Measurements from ENCODE around the gene CRB2.

Gene CRB2

DNA sequence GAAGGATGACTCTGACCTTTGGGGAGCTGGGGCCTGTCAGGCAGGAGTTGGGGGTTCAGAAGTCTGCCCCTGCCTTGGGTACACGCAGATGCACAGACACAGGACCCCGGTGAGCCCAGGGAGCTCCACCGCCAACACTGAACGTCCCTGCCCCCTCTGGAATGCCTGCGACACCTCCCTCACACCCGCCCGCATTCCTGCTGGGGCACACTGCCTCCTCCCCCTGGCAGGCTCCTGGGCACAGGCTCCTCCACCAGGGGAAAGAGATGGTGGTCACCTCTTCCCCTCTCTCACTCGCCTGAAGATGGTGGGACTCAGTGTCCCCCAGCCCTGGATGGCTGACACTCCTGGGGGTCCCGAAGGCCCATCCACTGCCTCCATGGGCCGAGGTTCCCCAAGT is 12.0 kb downstream of the CRB2 start:
- no peak for DNase-seq

DNA sequence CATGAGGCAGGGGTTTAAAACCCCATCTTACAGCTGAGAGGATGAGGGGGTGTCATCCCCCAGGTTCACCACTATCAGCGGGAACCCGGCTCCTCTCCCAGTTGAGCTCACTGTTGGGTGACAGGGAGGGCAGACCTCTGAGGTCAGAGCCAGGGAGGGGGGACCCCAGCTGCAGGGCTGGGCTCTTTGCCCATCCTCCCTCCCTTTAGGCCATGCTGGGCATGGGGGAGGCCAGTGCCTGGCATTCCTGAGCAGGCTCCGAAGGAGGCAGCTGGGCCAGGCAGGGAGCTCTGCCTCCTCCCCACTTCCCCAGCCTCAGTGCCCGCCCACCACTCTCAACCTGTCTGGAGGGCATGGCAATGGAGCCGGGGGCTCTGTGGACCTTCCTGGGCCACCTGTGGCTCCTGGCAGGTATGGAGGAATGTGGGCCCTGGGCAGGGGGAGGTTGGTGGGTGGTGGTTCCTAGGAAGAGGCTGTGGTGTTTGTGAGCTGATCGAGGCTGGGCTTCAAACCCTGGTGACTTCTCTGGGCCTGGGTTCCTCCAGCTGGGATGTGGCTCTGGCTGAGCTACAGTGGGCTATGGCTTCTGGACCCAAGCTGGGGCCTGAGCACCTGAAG is 12.6 kb downstream of the CRB2 start:
- DNase-seq, result no peak

DNA sequence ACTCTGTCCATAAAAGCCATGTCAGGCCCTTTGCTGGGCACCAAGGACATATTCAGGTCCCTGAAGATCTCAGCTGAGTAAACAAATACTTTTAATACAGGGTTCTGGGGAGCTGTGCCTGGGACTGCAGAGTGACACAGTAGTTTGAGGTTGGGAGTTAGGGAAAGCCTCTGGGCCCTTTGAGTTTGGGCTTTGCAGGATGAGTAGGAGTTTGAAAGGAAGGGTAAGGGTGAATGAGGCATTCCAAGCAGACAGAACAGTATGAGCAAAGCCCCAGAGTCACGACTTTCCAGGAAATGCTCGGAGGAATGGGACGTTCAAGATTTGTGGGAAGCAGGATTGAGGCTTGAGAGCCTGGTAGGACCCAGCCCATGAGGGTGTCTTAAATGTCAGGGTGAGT is 13.3 kb downstream of the CRB2 start:
- DNase-seq, result no peak

DNA sequence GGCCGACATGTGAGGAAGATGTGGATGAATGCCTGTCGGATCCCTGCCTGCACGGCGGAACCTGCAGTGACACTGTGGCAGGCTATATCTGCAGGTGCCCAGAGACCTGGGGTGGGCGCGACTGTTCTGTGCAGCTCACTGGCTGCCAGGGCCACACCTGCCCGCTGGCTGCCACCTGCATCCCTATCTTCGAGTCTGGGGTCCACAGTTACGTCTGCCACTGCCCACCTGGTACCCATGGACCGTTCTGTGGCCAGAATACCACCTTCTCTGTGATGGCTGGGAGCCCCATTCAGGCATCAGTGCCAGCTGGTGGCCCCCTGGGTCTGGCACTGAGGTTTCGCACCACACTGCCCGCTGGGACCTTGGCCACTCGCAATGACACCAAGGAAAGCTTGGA is 14.1 kb downstream of the CRB2 start:
- DNase-seq, result no peak

DNA sequence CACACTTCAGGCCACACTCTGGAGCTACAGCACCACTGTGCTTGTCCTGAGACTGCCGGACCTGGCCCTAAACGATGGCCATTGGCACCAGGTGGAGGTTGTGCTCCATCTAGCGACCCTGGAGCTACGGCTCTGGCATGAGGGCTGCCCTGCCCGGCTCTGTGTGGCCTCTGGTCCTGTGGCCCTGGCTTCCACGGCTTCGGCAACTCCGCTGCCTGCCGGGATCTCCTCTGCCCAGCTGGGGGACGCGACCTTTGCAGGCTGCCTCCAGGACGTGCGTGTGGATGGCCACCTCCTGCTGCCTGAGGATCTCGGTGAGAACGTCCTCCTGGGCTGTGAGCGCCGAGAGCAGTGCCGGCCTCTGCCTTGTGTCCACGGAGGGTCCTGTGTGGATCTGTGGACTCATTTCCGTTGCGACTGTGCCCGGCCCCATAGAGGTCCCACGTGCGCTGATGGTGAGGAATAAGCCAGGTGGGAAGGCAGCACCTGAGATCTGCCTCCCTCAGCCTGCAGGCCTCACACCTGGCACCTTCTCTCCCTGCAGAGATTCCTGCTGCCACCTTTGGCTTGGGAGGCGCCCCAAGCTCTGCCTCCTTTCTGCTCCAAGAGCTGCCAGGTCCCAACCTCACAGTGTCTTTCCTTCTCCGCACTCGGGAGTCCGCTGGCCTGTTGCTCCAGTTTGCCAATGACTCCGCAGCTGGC is 14.7 kb downstream of the CRB2 start:
- no peak for DNase-seq

DNA sequence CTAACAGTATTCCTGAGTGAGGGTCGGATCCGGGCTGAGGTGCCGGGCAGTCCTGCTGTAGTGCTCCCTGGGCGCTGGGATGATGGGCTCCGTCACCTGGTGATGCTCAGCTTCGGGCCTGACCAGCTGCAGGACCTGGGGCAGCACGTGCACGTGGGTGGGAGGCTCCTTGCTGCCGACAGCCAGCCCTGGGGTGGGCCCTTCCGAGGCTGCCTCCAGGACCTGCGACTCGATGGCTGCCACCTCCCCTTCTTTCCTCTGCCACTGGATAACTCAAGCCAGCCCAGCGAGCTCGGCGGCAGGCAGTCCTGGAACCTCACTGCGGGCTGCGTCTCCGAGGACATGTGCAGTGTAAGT is 15.2 kb downstream of the CRB2 start:
- no peak for DNase-seq

DNA sequence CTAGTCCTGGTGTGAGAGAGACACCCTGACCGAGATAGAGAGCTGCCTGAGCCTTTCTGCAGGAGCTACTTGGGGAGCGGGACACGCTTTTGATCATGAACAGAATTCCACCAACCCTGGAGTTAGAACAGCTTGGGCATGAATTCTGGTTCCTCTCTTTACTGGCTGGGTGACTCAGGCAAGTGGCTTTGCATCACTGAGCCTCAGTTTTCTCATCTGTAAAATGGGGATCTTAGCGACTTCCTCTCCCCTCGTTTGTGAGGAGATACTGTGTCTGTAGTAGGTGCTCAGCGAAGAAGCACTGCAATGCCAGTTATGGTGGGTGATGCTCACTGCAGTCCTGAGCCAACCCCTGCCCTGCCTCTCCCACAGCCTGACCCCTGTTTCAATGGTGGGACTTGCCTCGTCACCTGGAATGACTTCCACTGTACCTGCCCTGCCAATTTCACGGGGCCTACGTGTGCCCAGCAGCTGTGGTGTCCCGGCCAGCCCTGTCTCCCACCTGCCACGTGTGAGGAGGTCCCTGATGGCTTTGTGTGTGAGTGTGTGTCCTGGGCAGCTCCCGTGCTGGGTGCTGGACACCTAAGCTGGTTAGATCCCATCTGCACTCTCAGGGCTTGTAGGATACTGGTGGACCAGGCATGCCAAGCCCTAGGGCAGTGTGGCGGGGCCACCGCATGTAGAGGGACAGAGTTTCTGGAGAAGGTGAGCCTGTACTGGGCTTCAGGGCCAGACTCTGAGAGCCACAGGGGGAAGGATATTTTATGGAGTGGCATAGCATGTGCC is 16.0 kb downstream of the CRB2 start:
- no peak for DNase-seq

DNA sequence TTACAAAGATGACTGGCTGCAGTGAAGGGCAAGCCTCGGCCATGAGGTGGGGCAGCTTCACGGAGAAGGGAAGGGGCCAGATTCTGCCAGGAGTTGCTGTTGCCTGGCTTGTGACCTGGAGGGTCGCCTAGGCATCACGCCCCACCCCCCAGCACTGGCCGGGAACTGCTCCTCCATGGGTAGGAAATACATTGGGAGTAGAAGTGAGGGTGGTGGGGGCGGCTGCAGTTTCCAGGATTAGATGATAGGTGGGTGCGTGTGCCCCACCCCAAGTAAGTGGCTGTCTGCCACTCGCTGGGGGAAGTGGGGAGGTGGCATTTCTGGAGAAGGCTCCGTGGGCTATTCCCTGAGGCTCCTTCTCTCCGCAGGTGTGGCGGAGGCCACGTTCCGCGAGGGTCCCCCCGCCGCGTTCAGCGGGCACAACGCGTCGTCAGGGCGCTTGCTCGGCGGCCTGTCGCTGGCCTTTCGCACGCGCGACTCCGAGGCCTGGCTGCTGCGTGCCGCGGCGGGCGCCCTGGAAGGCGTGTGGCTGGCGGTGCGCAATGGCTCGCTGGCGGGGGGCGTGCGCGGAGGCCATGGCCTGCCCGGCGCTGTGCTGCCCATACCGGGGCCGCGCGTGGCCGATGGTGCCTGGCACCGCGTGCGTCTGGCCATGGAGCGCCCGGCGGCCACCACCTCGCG is 16.9 kb downstream of the CRB2 start:
- no peak for DNase-seq

DNA sequence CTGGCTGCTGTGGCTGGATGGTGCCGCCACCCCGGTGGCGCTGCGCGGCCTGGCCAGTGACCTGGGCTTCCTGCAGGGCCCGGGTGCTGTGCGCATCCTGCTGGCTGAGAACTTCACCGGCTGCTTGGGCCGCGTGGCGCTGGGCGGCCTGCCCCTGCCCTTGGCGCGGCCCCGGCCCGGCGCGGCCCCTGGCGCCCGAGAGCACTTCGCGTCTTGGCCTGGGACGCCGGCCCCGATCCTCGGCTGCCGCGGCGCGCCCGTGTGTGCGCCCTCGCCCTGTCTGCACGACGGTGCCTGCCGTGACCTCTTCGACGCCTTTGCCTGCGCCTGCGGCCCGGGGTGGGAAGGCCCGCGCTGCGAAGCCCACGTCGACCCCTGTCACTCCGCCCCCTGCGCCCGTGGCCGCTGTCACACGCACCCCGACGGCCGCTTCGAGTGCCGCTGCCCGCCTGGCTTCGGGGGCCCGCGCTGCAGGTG is 17.5 kb downstream of the CRB2 start:
- no peak for DNase-seq

DNA sequence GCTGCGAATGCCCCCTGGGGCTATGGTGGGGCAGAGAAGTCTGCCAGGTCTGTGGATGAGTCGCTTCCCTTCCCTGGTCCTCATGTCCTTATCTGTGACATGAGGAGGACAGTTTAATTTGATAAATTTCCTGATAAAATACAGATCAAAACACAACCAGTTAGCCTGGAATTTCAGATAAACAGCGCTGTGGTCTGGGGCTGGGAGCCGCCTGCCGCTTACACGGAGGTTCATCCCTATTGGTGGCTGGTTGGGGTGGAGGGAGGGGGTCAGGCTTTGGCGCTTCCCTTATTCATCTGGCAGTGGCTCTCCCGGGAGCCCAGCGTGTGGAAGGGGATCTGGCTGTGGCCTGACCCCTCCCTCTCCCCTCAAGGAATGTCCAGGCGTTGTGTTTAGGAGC is 17.9 kb downstream of the CRB2 start:
- no peak for DNase-seq

DNA sequence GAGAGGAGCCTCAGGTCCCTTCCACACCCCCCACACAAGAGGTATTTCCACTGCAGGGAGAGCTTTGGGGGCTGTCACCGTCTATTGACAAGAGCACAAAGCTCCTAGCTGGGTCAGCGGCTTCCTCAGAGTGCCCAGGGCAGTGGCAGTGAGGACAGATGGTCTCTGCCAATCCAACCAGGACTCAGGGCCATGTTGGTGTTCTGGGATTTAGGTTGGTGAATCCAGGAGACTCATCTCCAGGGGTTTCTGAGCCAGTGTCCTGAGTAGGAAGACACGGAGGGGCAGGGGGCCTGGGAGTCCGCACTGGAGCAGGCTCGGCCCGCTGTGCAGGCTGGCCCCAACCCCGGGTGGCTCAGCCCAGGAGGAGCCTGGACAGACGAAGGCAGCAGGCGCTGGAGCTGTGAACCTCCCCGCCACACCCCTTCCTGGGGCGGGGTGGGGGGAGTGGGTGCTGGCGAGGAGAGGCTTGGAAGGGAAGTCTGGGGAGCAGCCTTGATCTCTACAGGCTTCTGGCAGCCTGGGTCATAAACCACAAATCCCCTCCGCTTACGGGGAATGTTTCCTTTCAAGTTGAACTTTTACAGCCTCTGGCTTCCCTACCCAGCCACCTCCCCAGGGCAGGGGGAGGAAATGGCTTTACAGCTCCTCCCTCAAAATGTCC is 19.6 kb downstream of the CRB2 start:
- DNase-seq, result no peak

DNA sequence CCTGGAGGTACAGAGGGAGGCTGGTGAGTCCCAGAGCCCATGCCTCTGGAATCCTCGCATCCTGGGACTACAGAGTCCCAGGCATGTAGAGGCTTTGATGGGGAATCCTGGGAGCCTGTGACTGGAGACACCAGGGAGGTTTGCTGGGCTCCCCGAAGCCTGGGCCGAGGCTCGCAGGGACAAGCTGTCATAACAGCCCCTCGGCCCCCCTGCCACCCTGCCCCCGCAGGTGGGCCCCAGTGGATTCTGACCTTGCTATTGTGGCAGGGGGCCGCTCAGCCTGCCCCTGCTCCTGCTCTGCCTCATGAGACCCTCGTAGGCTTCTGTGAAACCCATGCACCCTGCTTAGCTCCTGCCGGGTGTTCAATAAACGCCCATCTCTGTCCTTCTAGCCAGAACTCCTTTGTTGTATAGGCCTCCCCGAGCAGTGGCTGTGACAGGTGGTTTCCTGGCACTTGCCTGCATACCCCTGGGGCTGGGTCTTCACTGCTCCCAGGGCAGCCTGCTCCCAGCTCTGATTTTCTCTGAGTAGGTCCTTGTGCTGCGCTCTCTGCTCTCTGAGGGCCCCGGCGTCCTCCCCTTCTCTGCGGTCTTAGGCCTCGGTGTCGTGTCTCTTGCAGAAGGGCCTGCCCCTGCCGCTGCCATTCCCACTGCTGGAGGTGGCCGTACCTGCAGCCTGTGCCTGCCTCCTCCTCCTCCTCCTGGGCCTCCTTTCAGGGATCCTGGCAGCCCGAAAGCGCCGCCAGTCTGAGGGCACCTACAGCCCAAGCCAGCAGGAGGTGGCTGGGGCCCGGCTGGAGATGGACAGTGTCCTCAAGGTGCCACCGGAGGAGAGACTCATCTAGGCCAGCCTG is 20.4 kb downstream of the CRB2 start:
- DNase-seq, result no peak

DNA sequence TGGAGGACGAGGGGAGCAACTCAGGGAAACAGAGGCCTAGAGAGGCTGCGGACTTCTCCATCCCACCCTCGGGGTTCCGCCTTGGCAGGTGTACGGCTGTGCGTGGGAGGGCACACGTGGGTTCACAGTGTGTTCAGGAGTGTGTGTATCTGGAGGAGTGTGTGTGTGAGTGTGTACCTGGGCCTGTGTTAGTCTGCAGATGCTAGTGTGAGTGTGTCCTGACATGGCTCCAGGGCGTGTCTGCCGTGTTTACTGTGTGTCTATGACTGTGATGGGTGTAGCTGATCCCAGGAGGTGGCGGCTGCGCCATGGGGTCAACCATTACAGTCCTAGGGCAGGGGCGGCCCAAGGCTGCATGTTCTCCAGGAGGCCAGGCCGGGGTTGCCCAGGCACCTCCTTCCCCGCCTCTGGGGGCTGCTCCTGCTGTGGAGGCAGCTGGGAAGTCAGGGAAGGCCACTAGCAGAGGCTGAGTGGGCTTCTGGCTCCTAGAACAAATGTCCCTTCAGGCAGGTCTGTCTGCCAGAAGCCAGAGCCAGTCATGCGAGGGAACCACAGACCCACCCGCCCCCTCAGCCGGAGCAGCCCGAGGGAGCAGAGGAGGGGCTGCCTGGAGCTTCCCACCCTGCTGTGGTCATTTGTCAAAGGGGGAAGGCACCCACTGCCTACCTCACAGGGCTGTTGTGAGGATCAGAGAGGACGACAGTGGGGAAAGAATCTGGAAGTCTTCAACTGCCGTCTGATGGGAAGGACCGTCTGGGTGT is 21.4 kb downstream of the CRB2 start:
- no peak for DNase-seq

DNA sequence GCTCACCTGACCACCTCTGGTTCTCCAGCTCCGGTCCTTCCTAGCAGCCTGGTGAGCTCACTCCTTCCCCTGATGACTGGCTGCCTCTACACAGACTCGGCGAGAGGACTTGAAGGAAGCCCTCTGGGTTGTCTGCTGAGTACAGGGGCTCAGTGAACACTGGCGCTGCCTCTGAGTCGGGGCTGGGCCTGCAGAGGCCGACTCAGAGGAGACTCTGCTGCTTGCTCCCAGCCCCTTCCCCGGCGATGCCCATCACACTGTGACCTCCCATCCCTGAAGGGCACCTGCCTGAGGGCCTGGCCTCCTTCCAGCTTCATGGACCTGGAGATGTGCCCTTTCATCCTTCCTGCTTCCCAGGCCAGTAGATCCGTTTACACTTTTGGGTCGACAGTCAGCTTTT is 22.0 kb downstream of the CRB2 start:
- DNase-seq, result no peak

DNA sequence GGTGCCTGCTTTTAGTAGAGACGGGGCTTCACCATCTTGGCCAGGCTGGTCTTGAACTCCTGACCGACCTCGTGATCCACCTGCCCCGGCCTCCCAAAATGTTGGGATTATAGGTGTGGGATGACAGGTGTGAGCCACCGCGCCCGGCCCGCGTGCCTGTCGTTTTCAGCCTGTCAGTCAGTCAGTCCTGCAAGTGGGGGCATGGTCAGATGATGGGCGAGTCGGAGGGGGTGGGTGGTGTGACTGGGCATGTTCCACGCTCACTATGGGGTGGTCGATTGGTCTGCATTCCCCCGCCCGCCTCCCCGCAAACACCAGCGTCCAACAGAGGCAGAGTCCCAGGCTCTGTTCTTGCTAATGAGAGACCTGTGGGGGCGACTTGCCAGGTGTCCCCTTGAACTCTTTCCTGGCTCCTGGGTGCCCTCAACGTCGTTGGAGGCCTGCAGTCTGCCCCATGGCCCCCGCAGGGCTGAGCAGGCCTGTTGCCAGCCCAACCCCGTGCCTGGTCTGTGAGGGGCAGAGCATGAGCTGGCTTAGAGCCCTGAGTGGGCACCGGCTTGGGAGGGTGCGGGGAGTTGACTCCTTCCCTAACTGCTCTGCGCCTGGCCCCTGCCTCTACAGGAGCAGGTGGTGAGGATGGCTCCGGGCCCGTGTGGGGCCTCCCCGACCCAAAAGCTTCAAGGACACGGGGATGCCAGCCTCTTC is 23.1 kb downstream of the CRB2 start:
- DNase-seq, result no peak

DNA sequence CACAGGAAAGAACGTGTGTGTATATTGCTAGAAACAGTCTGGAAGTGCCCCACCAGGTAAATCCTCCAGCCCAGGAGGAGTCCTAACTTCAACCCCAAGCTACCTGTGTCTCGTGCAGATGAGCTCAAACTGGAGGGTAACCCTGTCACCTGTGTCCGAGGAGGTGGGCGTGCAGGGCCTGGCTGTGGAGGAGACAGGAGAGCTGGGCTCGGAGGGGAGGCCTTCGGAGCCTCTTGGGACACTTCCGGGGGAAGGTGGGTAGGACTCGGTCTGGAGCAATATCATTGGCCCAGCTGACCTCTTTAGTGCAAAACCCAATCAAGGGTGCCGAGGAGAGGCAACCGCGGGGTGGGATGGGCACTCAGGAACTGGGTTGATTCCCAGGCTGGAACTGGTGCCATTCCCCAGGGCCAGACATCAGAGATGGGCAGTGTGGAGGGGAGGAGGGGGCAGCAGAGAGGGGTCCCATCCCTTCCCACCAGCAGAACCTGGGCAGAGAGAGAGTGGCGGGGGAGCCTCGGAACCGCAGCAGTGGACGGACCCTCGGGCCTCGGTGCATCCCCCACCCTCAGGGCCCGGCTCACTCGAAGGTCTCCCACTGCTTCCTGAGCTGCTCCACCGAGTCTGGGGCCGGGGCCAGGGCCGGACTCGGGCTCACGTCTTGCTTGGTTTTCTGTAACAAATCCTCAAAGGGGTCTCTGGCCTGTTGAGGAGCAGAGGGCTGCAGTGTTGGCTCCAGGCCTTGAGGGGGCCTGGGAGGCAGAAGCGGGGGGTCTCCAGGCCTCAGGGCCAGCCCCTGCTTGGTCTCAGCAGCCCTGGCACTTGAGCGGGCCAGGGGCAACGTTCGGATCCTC is 25.1 kb downstream of the CRB2 start:
- DNase-seq, result no peak

DNA sequence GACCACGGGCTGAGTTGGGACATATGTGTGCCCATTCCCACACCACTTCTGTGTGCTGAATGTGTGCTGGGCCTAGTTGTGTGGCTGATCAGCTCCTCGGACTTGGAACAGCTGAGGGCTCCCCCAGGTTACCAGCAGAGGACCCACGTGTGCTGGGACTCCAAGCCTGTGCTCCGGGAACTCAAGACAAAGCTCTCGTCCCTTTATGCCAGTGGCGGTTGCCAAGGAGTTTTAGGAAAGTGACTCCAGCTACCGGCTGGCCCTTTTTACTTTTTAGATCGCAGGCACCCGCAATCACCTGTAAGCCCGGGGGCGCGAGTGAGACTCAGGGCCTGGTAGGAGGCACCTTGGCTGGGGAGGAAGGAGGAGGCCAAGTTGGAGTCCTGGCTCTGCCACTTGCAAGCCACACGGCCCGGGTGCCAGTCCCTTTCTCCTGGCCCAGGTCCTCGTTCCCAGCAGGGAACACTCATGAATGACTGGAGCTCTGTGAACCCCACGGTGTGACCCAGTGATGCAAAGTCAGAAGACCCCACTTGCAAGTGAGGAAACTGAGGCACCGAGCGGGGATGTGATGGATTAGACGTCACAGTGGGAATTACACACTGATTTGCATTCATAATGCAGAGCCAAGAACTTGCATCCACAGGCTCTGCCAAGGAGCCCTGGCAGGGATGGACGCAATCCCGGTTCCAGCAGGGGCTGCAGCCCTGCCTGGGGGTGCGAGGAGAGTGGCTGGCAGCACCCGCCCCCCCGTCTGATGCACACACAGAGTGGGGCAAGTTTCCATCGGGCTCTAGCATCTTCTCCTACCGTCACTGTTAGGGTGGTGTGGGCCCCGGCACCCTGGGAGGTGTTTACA is 26.9 kb downstream of the CRB2 start:
- DNase-seq, result no peak

DNA sequence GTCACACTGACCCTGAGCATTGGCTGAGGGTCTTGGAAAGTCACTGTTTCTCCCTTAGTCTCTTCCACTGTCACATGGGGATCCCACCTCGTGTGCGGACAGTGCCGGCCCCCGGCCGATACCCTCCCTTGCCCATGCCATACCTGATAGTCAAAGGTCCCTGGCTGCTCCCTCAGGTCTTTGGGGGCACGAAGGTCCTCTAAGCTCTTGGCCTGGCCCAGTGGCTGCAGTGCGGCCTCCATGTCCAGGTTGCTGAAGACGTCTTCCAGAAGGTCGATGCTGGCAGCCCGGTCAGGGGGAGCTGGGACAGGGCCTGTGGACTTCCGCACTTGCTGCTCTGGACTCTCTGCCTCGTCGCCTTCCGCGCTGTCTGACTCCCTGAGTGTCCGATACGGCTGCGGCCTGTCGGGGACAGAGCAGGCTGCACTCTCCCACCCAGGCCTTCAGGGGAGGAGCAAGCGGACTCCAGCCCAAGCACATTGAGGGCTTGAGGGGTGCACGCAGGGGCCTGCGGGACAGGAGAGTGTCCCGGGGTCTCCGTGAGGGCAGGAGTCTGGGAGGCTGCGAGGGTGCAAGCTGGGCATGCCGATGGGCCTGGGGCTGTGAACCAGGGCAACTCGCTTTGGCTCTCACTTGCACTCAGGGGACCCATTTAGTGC is 27.6 kb downstream of the CRB2 start:
- no peak for DNase-seq
